ENCODE measurements around the gene ABI3BP.
A peak's percentile ranks its signal among the peaks of the same experiment; 100 is the strongest.
"Not testable (repeated sequence)": the region's sequence is repeated elsewhere in the genome, so short reads cannot be mapped to it uniquely, and the experiment has no call there.

The ABI3BP gene

DNA sequence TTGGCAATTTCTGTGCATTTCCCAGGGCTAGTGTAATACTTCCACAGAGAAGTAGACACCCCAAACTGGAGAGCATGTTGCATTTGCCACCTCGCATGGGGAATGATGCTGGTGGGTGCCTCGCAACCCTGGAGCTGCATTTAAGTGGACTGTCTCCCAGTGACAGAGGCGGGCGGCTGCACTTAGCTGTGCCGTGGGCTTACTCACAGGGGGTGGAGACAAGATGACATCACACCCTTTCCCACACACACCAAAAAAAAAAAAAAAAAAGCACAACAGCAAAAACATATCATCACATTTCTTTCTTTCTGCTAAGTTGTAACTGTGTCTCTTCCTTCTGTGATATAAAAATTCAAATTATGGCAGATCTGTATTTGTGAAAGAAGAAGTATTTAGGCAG lies at the start of gene ABI3BP:
ABI3BP (minus strand) TSS at position 113 of the 400 bp plus-strand sequence; CDS start at position 76, 37 bp downstream.
- peak; percentile 62 to 64 for DNase-seq (ENCODE audit: low read depth in 2 of 2)

- DNase-seq (ENCODE audit: low read depth in 2 of 2) = no peak
These were observed 46.1 kb upstream of the ABI3BP start for GRCh38 chr3:101039285-101039684.

- peak; percentile 63 to 64 for DNase-seq (ENCODE audit: low read depth in 2 of 2)
These were observed 45.7 kb upstream of the ABI3BP start for GRCh38 chr3:101038880-101039279.

DNA sequence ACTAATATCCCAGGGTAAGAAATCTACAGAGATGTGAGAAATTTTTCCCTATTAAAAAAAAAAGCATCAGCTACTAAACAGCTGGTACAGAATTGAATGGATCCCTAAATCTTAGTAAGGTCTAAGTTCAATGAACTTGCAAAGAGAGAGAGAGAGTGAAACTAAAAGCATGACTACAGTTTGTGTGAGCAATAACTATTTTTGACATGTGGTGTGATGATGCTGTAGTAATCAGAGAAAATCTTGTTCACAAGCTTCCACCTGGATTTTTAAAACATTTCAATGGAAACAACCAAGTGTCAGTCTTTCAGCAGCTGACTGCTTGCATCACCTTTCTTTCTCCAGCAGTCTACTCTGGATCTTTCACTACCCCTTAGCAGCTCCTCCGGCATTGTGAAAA lies 45.2 kb upstream of the ABI3BP start:
- no peak for DNase-seq (ENCODE audit: low read depth in 2 of 2)

GRCh38 chr3:101037613-101038012 lies 44.4 kb upstream of the ABI3BP start:
- no peak for DNase-seq (ENCODE audit: low read depth in 2 of 2)

GRCh38 chr3:101036676-101037075 lies 43.5 kb upstream of the ABI3BP start:
- DNase-seq (ENCODE audit: low read depth in 2 of 2) = no peak

DNA sequence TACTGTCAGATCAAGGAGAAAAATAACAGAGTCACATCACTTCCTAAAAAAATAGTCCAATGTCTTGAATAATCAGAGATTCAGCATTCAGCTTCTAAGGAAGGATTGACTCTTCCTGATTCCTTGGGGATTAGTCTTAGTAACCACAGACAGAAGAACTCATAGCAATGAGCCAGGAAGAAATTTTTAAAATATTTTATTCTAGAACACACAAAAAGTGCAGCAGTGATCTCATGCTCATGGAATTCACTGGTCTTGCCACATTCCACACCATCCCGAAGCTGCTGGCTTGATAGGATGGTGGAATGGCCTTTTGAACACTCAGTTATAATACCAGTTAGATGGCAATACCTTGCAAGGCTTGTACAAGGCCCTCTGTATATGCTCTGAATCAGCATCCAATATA lies 43.0 kb upstream of the ABI3BP start:
- peak; percentile 97 to 98 for DNase-seq (ENCODE audit: low read depth in 2 of 2)

DNA sequence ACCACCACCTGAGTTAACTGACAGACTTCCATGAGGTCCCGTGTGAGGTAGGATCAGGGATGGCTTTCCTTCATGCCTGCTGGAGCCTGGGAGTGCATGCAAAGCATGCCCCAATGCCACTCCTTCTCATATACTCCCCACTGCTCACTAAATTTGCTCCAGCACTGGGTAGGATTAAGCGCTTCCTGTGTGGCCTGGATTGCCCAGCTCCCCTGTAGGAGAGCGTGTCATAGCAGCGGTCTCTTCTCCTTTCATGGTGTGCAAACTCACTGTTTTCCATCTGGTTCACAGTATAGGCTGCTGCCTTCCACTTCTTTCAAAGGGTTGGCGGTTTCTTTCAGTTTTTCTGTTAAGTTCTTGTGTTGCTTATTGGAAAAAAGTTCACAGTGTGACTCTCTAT lies 34.1 kb upstream of the ABI3BP start:
- no peak for DNase-seq (ENCODE audit: low read depth in 2 of 2)

GRCh38 chr3:101026881-101027280 lies 33.7 kb upstream of the ABI3BP start:
- no peak for DNase-seq (ENCODE audit: low read depth in 2 of 2)

DNA sequence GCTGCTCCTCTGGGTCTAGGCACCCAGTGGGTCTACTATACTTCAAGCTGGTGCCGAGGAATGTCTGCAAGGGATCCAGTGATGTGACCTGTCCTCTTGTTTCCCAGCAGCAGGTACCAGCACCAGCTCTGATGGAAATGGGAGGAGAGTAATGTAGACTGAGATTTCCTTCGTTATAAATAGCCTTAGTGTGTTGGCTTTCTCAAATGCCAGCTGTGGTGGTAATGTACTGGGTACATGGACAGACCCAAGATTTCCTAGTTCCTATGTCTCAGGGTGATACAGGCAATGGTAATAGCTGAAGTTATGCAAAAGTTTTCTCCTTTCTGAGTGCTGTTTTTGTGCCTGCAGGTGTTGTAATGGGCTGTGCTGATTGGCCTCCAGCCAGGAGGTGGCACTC lies 33.0 kb upstream of the ABI3BP start:
- no peak for DNase-seq (ENCODE audit: low read depth in 2 of 2)

DNA sequence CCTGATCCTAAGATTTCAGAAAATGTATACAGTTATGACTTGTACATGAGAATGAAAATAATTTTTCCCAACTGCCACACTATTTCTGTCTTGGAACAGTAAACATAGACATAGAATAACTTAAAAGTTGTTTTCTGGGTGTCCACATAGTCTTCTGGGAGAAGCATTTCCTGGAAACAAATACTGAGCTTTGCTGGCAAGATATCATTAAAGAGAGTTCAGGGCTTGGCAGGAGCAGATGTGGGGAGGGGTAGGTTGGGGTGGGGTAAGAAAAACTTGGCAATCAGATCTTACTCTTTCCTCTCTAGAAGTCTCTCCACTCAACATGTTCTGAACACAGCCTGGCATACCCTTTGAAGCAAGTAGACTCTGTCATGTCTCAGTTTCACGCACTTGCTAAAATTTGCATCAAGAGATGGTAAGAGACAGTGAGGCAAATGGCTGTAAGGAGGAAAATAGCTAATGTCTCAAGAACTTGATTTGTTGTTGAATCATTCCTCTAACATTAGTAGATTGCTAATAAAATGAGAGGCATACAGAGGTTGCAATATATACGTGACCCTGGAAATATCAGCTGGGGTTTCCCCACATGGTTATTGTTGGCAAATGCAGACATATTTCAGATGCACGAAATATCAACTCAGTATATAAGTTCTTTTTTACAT lies 27.3 kb upstream of the ABI3BP start:
- no peak for DNase-seq (ENCODE audit: low read depth in 2 of 2)

GRCh38 chr3:101017017-101017416 lies 23.8 kb upstream of the ABI3BP start:
- no peak for DNase-seq (ENCODE audit: low read depth in 2 of 2)

DNA sequence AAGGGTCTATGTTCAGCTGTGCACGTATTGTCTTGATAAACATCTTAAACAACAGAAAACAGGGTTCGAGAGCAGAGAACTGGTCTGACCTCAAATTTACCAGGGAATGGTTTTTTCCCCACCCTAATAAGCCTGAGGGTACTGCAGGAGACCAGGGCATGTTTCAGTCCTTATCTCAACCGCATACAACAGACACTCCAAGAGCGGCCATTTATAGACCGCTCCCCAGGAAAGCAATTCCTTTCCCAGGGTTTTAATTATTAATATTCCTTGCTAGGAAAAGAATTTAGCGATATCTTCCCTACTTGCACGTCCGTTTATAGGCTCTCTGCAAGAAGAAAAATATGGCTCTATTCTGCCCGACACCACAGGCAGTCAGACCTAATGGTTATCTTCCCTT lies 19.1 kb upstream of the ABI3BP start:
- not testable (repeated sequence) for DNase-seq (ENCODE audit: low read depth in 2 of 2)

- peak; percentile 72 to 73 for DNase-seq (ENCODE audit: low read depth in 2 of 2)
These were observed 17.9 kb upstream of the ABI3BP start for GRCh38 chr3:101011136-101011535.

GRCh38 chr3:101010296-101010695 lies 17.1 kb upstream of the ABI3BP start:
- peak; percentile 87 for DNase-seq (ENCODE audit: low read depth in 2 of 2)

GRCh38 chr3:101009386-101009785 lies 16.2 kb upstream of the ABI3BP start:
- no peak for DNase-seq (ENCODE audit: low read depth in 2 of 2)

DNA sequence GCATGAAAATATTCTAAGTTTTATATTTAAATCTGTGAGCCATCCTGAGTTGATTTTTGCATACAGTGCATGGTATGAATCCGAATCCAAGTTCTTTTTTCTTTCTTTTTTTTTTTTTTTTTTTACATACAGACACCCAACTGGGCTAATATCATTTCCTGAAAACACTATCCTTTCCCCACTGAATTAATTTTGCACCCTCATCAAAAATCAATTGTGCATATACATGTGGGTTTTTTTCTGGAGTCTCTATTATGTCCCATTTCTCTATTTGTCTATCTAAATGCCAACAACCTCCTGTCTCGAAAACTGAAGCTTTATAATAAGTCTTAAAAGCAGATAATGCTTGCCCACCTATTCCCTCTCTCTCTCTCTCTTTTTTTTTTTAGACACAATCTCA lies 5.9 kb upstream of the ABI3BP start:
- no peak for DNase-seq (ENCODE audit: low read depth in 2 of 2)

- no peak for DNase-seq (ENCODE audit: low read depth in 2 of 2)
These were observed 1.6 kb upstream of the ABI3BP start for GRCh38 chr3:100994809-100995208.

GRCh38 chr3:100994187-100994586 lies 966 bp upstream of the ABI3BP start:
- no peak for DNase-seq (ENCODE audit: low read depth in 2 of 2)

- peak in 1 of 2 experiments; percentile 31 for DNase-seq (ENCODE audit: low read depth in 2 of 2)
These were observed 799 bp downstream of the ABI3BP start for GRCh38 chr3:100992231-100993012.

DNA sequence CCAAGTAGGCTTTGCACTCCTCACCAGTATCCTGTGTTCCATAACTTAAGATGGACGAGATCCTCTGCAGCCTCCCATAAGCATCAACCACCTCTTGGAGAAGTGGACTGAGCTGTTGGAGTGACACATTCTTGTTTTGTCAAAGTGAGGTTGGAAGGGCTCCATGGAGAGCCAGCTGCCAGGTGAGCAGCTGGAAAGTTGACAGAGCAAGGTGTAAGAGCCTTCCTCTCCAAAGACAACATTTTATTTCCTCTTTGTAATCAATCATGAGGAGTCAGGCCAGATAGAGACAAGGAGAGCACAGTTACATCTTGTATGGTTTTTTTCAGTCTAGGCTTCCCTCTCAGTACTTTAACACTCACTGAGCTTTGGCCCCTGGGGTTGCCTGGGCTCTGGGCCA lies 5.1 kb downstream of the ABI3BP start:
- no peak for DNase-seq (ENCODE audit: low read depth in 2 of 2)

DNA sequence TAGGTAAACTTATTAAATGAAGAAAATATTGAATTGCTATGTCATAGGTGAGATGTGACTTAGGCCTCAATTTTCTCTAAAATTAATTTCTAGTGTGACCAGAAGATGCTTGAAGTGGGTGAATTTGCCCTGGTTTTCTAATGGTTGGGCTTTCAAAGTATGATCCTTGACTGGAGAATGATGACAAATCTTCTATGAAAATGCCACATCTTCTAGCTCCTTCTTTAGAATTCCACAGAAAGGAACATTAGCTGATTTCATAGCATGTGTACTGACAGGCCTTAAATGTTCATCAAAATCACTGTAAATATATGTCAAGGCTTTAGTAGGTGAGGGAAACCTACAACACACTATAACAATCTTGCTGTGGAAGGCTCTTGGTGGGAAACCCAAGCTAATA lies 8.9 kb downstream of the ABI3BP start:
- DNase-seq (ENCODE audit: low read depth in 2 of 2) = no peak

- no peak for DNase-seq (ENCODE audit: low read depth in 2 of 2)
These were observed 10.5 kb downstream of the ABI3BP start for GRCh38 chr3:100982710-100983109.

All from fibroblast of skin of left biceps (primary cell).